Lower leg skin (tissue), 3 donors: ENCODE measurements around the gene OGFR.

ENCODE experiments used
- POLR2A ChIP-seq, 2 donors: fragments of 450-650 bp; IDR thresholded peaks; one replicate each; pipeline ENCODE4 v1.6.1; 2016 to 2017; ENCODE audit warnings: antibody characterized with exemption in 2 of 2, mild to moderate bottlenecking in 1 of 2, moderate library complexity in 1 of 2
- TF ChIP-seq, protein P1 (sequence below), 3 donors: fragments of 450-650 bp; IDR thresholded peaks; one replicate each; pipeline ENCODE4 v1.5.1; 2016; ENCODE audit warnings: antibody characterized with exemption in 3 of 3, mild to moderate bottlenecking in 3 of 3, moderate library complexity in 2 of 3

DNA sequence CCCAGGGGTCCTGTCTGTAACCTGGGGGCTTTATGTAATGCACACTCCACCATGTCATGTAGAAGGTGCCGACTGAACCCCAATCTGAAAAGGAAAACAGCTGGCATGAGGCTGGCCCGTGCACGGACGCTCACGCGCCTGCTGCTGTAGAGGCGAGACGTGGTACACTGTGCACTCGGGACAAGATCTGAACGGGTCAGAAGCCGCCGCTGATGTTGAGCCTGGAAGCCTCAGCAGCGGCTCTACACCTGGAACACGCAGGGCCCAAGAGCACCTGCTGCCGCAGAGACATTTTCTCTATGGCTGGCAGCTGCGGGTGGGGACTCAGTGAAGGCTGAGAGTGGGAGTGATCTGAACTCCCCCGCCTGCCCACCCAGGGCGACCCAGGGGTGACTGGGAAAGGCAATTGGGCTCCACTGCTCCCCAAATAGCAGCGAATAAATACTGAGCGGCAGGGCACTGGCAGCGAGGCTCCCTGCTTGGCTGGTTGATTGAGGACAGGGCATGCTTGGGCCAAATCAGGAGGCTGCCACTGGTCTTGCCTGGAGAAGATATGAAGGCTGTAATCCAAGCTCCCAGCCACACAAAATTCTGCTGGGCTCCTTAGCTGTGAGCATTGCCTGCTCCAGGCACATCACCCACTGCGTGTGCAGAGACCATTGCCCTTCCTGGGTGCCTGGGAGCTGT lies 2.5 kb upstream of the OGFR start:
- TF ChIP-seq, protein P1, sequence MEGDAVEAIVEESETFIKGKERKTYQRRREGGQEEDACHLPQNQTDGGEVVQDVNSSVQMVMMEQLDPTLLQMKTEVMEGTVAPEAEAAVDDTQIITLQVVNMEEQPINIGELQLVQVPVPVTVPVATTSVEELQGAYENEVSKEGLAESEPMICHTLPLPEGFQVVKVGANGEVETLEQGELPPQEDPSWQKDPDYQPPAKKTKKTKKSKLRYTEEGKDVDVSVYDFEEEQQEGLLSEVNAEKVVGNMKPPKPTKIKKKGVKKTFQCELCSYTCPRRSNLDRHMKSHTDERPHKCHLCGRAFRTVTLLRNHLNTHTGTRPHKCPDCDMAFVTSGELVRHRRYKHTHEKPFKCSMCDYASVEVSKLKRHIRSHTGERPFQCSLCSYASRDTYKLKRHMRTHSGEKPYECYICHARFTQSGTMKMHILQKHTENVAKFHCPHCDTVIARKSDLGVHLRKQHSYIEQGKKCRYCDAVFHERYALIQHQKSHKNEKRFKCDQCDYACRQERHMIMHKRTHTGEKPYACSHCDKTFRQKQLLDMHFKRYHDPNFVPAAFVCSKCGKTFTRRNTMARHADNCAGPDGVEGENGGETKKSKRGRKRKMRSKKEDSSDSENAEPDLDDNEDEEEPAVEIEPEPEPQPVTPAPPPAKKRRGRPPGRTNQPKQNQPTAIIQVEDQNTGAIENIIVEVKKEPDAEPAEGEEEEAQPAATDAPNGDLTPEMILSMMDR (IDR thresholded peaks at IDR 0.05), result no peak
- no peak for TF ChIP-seq POLR2A (IDR thresholded peaks at IDR 0.05)
